ENCODE results near the gene SLC34A1.
"Not testable (repeated sequence)": the region's sequence is repeated elsewhere in the genome, so short reads cannot be mapped to it uniquely, and the experiment has no call there.

Gene SLC34A1, protein sequence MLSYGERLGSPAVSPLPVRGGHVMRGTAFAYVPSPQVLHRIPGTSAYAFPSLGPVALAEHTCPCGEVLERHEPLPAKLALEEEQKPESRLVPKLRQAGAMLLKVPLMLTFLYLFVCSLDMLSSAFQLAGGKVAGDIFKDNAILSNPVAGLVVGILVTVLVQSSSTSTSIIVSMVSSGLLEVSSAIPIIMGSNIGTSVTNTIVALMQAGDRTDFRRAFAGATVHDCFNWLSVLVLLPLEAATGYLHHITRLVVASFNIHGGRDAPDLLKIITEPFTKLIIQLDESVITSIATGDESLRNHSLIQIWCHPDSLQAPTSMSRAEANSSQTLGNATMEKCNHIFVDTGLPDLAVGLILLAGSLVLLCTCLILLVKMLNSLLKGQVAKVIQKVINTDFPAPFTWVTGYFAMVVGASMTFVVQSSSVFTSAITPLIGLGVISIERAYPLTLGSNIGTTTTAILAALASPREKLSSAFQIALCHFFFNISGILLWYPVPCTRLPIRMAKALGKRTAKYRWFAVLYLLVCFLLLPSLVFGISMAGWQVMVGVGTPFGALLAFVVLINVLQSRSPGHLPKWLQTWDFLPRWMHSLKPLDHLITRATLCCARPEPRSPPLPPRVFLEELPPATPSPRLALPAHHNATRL

DNA sequence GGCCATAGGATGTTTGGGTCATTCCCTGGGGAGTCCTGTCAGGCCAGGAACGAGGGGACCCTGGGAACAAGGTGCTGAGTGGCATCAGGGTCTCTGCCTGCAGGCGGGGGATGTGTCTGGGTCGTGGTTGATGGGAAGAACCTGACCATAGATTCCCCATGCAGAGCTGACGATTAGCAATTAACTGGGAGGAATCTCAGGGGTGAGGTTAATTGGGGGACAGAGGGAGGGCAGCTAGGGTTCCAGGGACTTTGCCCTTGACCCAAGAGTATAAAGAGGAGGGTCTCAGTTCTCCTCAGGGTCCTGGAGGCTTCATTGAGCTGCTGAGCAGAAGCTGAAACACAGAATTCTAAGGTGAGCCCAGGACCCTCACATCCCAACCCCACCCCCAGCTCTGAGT lies at the start of gene SLC34A1:
Gene SLC34A1 (plus strand): TSS at position 301 of the 400 bp plus-strand sequence. CDS start 1,308 bp downstream, outside the sequence.
- no peak for DNase-seq

DNA sequence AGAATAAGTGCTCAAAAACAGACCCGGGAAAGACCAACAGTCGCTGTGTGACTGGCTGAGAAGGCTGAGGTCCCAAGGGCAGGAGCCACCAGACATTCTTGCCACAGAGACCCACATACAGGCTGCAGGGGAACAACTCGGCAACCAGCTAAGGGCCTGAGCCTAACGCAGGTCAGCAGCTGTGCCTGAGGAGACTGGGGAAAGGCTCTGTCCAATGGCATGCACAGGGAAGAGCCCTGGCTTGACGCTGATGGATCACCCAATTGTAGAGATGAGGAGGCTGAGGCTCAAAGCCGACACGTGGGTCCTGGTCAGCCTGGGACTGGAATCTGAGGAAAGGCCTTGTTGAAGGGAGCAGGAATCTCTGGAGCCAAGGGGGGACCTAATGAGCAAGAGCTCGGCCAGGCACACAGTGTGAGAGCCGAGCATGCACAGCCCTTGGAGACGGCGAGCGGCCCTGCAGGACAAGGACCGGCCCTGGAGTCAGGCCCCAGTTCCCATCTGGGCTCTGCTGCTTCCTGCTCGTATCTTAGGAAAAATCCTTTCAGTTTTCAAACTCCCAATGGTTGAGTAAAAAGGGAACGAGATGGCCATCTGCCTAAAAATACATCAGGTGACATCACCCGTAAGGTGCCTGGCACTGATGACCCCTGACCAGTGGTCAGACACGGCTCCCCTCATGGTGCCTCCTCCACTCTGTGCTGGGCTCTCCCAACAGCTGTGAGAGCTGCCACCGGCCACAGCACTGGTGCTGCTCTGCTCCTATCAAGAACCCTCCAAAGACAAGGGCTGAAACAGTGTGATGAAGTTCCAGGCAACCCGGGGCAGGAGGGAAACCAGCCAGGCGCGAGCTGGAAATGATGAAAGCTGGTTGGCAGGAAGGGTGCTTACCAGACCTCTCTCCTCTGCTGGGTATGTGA lies 49.2 kb upstream of the SLC34A1 start:
- DNase-seq, result no peak

DNA sequence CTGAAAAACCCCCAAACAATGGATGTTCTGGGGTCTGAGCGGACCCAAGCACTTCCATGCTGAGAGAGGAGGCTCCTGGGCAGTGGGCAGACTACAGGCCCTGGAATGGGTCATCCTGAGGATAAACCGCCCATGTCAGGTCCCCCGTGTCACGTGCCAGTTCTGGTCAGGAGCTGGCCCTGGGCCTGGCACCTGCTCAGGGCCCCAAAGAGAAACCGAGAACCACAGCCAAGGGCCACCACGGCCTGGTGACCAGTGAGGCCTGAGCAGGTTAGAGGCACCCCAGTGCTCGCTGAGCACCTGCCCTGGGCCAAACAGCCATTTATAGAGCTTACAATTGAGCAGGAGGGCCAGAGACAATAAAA lies 48.6 kb upstream of the SLC34A1 start:
- no peak for DNase-seq

GRCh38 chr5:177336112-177336511 lies 48.1 kb upstream of the SLC34A1 start:
- DNase-seq, result no peak

- DNase-seq, result no peak
Observed at GRCh38 chr5:177336603-177337494, 47.4 kb upstream of the SLC34A1 start.

DNA sequence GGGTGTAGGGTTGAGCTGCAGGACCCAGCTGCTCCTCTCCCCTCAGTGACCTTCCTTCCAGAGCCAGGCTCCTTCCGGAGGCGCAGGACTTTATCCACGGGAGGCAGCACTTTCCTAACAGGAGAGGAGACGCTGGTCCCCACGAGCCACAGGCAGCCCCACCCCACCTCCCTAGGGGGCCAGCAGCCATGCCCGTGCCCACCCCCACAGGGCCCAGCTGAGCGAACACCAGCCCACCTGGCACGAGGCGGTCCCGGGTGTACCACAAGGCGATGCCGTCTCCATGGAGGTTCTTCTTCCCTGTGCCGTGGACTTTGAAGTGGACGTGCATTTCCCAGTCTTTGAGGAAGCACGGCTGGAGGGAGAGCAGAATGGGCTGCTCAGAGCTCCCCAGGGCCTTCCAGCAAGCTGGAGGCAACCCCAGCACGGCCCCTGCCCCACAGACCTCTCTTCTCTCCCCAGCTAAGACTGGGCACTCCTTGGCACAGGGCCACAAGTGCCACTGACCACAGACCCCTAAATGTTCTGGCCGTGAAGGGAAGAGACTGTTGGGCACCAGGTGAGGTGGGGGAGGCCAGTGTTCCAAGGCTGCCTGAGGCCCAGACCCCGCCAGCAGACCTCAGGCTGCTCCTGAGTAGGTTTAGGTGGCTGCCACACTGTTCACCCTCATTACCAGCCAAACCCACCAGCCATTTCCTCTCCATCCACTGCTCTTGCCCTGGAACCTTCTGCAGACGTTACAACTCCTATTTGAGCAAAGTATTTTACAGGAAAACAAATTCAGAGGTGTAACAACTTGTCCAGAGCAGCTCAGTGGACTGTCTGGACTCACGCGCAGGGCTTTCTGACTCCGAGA lies 45.8 kb upstream of the SLC34A1 start:
- no peak for DNase-seq

DNA sequence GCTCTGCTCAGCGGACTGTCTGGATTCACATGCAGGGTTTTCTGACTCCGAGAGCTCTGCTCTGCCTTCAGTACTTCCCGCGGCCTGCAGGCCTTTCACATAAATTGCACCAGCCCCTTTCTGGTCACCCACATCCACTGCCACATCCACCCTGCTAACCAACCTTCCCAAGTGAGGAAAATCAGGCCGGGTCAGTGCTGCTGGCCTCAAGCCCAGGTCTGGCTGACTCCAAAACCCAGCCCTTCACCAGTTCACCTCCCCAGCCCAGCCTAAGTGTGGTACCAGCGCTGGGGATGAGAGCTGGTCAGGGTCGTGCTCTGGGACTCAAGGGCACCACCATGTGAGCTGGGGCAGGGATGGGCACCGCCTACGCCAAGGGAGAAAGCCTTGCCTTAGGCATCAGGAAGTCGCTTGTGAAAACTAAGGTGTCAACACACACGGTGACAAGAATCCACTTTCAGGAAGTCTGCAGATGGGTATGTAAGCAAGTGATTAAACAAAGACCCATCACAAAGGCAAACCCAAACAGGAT lies 45.1 kb upstream of the SLC34A1 start:
- no peak for DNase-seq

DNA sequence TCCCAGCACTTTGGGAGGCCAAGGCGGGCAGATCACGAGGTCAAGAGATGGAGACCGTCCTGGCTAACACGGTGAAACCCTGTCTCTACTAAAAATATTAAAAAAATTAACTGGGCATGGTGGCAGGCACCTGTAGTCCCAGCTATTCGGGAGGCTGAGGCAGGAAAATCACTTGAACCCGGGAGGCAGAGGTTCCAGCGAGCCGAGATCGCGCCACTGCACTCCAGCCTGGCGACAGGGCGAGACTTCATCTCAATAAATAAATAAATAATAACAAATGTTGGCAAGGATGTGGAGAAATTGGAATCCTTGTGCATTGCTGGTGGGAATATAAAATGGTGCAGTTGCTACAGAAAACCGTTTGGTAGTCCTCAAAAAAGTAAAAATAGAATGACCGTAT lies 41.2 kb upstream of the SLC34A1 start:
- not testable (repeated sequence) for DNase-seq

- no peak for DNase-seq
Observed at GRCh38 chr5:177343777-177344176, 40.5 kb upstream of the SLC34A1 start.

GRCh38 chr5:177344891-177345290 lies 39.3 kb upstream of the SLC34A1 start:
- no peak for DNase-seq

GRCh38 chr5:177346820-177347219 lies 37.4 kb upstream of the SLC34A1 start:
- no peak for DNase-seq

DNA sequence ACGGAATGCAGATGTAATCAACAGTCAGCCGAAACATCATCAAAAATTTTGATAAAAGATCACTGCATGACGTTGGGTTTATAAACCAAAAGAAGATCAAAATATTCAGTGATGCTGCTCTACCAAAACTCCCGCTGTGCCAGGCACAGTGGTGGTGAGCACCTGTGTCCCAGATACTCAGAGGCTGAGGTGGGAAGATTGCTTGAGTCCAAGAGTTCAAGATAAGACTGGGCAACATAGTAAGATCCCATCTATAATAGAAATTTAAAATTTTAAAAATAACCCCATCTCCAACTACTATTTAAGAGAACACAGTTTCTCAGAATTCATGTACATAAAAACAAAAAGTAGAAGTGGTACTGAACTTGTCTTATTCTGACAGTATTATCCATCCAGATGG lies 36.5 kb upstream of the SLC34A1 start:
- no peak for DNase-seq

DNA sequence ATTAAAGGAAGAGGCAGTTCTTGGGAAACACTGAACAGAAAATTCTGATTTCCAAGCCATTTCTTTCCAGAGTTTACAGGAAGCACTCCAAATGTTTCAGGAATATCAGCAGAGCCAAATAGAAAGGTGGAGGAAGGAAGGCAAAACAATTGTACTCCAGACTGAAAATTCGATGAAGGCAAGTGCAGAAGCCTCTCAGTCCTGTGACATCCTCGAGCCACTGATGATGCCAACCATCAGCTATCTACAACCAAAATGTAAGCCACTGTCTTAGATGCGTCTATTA lies 34.9 kb upstream of the SLC34A1 start:
- DNase-seq, result no peak

- DNase-seq, result no peak
Observed at GRCh38 chr5:177349762-177350161, 34.5 kb upstream of the SLC34A1 start.

DNA sequence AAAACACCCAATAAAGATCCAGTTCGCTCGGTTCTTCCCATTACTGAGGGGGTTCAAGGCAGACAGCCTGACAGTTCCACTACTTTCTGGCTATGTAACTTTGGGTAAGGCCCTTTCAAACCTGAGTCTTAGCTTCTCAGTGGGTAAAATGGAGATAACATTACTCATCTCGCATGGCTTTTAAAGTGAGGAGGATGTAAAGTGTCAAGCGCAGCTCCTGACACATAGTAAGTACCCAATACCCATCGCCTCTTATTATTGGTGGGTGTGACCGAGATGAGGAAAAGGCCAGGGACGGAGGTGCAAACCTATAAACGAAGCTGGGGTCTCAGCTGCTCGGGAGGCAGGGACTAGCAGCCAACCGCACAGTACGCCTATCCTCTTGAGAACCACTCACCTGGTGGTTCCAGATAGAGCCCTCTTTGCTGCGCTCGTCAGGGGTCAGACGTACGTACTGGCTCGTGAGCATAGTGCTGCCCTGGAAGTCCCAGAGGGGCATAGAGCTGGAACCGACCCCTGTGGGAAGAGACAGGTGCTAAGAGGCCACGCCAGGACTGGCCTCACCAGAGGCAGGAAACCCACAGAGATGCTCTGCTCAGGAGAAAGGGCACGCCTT lies 33.4 kb upstream of the SLC34A1 start:
- no peak for DNase-seq

DNA sequence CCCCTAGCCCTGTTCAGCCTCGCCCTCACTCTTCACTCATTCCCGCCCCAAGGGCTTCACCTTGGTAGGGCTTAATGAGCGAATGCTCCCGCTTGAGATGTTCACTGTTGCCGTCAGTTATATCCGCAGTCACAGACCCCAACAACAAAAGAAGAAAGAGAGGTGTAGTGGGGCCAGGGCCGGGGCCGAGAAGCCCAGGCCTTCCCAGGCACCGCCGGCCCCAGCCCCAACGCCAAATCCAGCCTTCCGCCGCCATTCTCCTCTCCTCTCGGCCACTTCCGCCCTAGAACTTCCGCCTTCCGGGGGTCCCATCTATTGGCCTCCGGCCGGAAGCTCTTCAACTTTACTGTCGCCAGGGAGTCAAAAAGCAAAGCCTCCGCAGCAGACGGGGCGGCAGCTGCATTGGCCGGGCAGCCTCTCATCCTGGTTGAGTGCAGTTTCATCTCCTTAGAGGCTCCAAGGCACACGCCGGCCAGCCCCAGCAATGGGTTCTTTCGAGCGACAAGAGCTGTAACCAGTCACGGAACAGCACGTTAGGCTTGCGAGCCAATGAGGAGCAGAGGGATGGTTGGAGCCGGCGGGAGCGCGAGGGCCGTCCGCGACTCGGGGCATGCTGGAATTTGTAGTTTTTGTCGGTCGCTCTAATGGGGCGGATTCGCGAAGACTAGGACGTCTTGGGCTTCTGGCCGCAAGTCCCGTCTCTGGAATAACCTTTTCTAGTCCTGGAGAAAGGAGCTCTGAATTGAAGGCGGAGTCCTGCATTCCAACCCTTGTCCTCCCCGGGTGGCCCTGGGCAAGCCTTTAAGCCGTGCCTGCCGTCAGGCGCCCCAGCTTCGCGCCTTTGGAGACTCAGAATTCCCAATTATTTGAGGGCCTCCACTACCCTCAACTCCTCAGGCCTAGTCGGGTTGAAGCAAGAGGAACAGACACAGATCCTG lies 32.6 kb upstream of the SLC34A1 start, which contains the start of gene LMAN2:
Gene LMAN2 (minus strand): TSS at position 277 of the 938 bp plus-strand sequence. CDS start 21 bp downstream, at position 256.
- DNase-seq, result peak; percentile 92

GRCh38 chr5:177353093-177353492 lies 31.1 kb upstream of the SLC34A1 start:
- DNase-seq, result no peak

DNA sequence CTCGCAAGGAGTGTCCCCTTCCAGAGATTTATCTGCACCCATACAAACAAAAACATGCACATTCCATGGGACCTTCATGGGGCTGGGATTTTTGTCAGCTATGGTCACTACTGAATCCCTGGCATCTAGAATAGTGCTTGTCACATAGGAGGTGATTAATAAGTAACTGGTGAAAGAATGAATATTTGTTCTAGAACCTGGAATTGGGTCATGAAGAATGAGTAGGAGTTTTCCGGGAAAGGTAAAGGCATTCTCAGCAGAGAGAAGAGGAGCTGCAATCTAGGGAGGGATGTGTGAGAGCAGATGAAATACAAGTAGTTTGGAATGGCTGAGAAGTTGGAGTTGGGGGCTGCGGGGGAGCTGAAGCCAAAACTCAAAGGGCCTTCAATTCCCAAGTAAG lies 30.0 kb upstream of the SLC34A1 start:
- DNase-seq, result no peak

DNA sequence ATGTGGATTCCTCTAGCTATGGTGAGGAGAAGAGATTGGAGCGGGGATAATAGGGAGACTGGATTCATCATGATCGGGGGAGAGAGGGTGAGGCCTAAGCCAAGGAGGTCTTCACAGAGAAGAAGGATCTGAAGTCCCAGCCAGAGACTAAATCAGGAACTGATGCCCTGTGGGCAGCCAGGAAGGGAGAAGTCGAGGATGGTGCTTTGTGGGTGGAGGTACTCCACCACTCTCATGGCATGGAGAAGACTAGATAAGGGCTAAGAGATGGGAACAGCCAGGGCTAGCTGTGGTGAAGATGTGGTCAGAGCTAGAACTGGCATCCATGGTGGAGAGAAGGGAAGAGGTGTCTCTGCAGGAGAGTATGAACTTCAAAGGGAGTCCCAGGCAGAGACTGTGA lies 29.5 kb upstream of the SLC34A1 start:
- no peak for DNase-seq
